ENCODE measurements around the gene SPATA25. TPM values are rescaled to one million over a fixed set of nuclear protein-coding genes. Genes with fewer than 3 reads are reported as not detected.

SPATA25 gene
- total RNA-seq, 1 experiment from 2014 or later = 1.8 TPM

GRCh38 chr20:45925821-45926506, 38.5 kb upstream of the SPATA25 start:
- no TSS peak for BruUV-seq (replicated peaks)
- in situ Hi-C loops (cut with HindIII; ENCODE audit: low pct_unique_long_range_greater_than_20kb, low sequenced_read_pairs) = no loop called here

More at GRCh38 chr20:45925821-45926506, 38.5 kb upstream of the SPATA25 start:
- Histone ChIP-seq H3K9me3 (ENCODE audit: control insufficient read depth, insufficient read depth, low read depth, low read length) (no peaks in the 10 kb centered on the region), H3K27me3 (ENCODE audit: control insufficient read depth, insufficient read depth, low read length) (no peaks in the 10 kb centered on the region), H3K4me1 (ENCODE audit: control insufficient read depth, insufficient read depth, low read length) (no peaks in the 10 kb centered on the region), H3K4me3 (ENCODE audit: low read depth in 2 of 2, low read length in 2 of 2) (no peak overlapping the region), H3K27ac (ENCODE audit: low read length) (no peak overlapping the region), H3K36me3 (ENCODE audit: control insufficient read depth, insufficient read depth, low read length) (no peaks in the 10 kb centered on the region)
- POLR2A ChIA-PET = no interaction called here
- ATAC-seq (no peak), DNase-seq (ENCODE audit: low read depth, low spot score) (no peak)
- intact Hi-C loops (cut with micrococcal nuclease; ENCODE audit: unreplicated experiment) = no loop called here
- CTCF ChIA-PET = interaction anchor here (1.6 kb wide), 1 partner anchor 36 kb away, joined by 3 read pairs; no protein-coding TSS in a partner anchor
- TF ChIP-seq POLR2AphosphoS5 (IDR thresholded peaks at IDR 0.05; ENCODE audit: low read depth, low read length) (no peak), TCF7L2 (IDR thresholded peaks at IDR 0.05; ENCODE audit: low read depth, low read length) (no peak), SIN3A (IDR thresholded peaks at IDR 0.05; ENCODE audit: borderline replicate concordance, insufficient read depth, low read depth, low read length) (no peak), REST (IDR thresholded peaks at IDR 0.05; ENCODE audit: insufficient read depth in 1 of 2, low read depth in 2 of 2, low read length in 1 of 2) (no peak), CTCF (IDR thresholded peaks at IDR 0.05) (no peak)
